ENCODE data around the gene OR6T1. TPM values are rescaled to one million over a fixed set of nuclear protein-coding genes. Genes with fewer than 3 reads are reported as not detected.

The OR6T1 gene
- total RNA-seq, 1 donor from 2014 or later: not detected

- TF ChIP-seq CTCF (IDR thresholded peaks at IDR 0.05): no peak
- Mint-ChIP-seq H3K9me3 (peaks cover 11% of the 10 kb centered on the region), H3K27me3 (peaks cover 3% of the 10 kb centered on the region), H3K36me3 (ENCODE audit: low read depth) (no peaks in the 10 kb centered on the region), H3K4me1 (no peaks in the 10 kb centered on the region), H3K27ac (no peak overlapping the region), H3K4me3 (no peak overlapping the region)
- CTCF ChIA-PET: no interaction called here
- POLR2A ChIA-PET: no interaction called here
- ATAC-seq (ENCODE audit: low read depth) (no peak), DNase-seq (no peak)
- intact Hi-C loops (cut with micrococcal nuclease): no loop called here
Measured at GRCh38 chr11:123956752-123957151, 13.1 kb upstream of the OR6T1 start.

GRCh38 chr11:123945132-123945531, 1.5 kb upstream of the OR6T1 start:
- Mint-ChIP-seq H3K4me3 (no peak overlapping the region), H3K9me3 (no peaks in the 10 kb centered on the region), H3K4me1 (no peaks in the 10 kb centered on the region), H3K27me3 (peaks cover 2% of the 10 kb centered on the region), H3K27ac (no peak overlapping the region), H3K36me3 (ENCODE audit: low read depth) (no peaks in the 10 kb centered on the region)
- no peak for ATAC-seq (ENCODE audit: low read depth)
- ChIA-PET POLR2A (no interaction called here), CTCF (no interaction called here)
- no peak for DNase-seq
- TF ChIP-seq CTCF (IDR thresholded peaks at IDR 0.05): no peak
- intact Hi-C loops (cut with micrococcal nuclease): no loop called here

- intact Hi-C loops (cut with micrococcal nuclease): no loop called here
- Mint-ChIP-seq H3K27ac (no peak overlapping the region), H3K36me3 (ENCODE audit: low read depth) (no peaks in the 10 kb centered on the region), H3K4me1 (no peaks in the 10 kb centered on the region), H3K9me3 (peaks cover 4% of the 10 kb centered on the region), H3K27me3 (peaks cover 2% of the 10 kb centered on the region), H3K4me3 (no peak overlapping the region)
- ChIA-PET CTCF (no interaction called here), POLR2A (no interaction called here)
- ATAC-seq (ENCODE audit: low read depth) (no peak), DNase-seq (no peak)
- TF ChIP-seq CTCF (IDR thresholded peaks at IDR 0.05): no peak
Measured at GRCh38 chr11:123942413-123942812, 1.2 kb downstream of the OR6T1 start.

- Mint-ChIP-seq H3K9me3 (peaks cover 4% of the 10 kb centered on the region), H3K27me3 (no peaks in the 10 kb centered on the region), H3K27ac (no peak within 1 kb of the TSS), H3K36me3 (ENCODE audit: low read depth) (no peaks in the 10 kb centered on the region), H3K4me3 (no peak within 1 kb of the TSS), H3K4me1 (no peaks in the 10 kb centered on the region)
- intact Hi-C loops (cut with micrococcal nuclease): no loop called here
- POLR2A ChIA-PET: no interaction called here
- TF ChIP-seq CTCF (IDR thresholded peaks at IDR 0.05): no peak
- ATAC-seq (ENCODE audit: low read depth) (no peak), DNase-seq (no peak)
- CTCF ChIA-PET: no interaction called here
Measured at GRCh38 chr11:123939317-123939716, 4.3 kb downstream of the OR6T1 start, which contains the start of gene OR4D5. Gene OR4D5 (plus strand): TSS chr11:123939617. CDS start chr11:123939617, 0 bp downstream.

- H3K36me3 Mint-ChIP-seq (ENCODE audit: low read depth): no peaks in the 10 kb centered on the region
- no peak for TF ChIP-seq CTCF (IDR thresholded peaks at IDR 0.05)
- no peaks in the 10 kb centered on the region for H3K4me1 Mint-ChIP-seq
- intact Hi-C loops (cut with micrococcal nuclease): no loop called here
- no peak for DNase-seq
- no peak overlapping the region for H3K4me3 Mint-ChIP-seq
- no peaks in the 10 kb centered on the region for H3K27me3 Mint-ChIP-seq
- ChIA-PET CTCF (no interaction called here), POLR2A (no interaction called here)
- H3K27ac Mint-ChIP-seq: no peak overlapping the region
- H3K9me3 Mint-ChIP-seq: peaks cover 4% of the 10 kb centered on the region
- ATAC-seq (ENCODE audit: low read depth): no peak
Measured at GRCh38 chr11:123924027-123924426, 19.6 kb downstream of the OR6T1 start.
